MM.1S (cell line): ENCODE measurements around the gene AMOTL1.

ENCODE experiments used
- DNase-seq: peaks from one replicate; pipeline ENCODE4 v3.0.0-alpha.2; 2015
- H2AFZ ChIP-seq: fragments of 300-600 bp; sonication (generic); 2 replicates; pipeline ENCODE4 v1.6.0; 2016; ENCODE audit warnings: antibody characterized with exemption, low read length
- H3F3A ChIP-seq: fragments of 300-600 bp; sonication (generic); 2 replicates; pipeline ENCODE4 v1.6.1; 2016; ENCODE audit warnings: mild to moderate bottlenecking, antibody characterized with exemption, low read length, moderate library complexity, mixed read lengths; ENCODE audit not compliant: insufficient read depth
- H3K27ac ChIP-seq: fragments of 300-600 bp; sonication (generic); 2 replicates; pipeline ENCODE4 v1.5.1; 2016; ENCODE audit warnings: mild to moderate bottlenecking, low read length
- H3K27me3 ChIP-seq: fragments of 300-600 bp; sonication (generic); replicated peaks from 2 replicates; pipeline ENCODE4 v1.6.0; 2016; ENCODE audit warnings: low read length; ENCODE audit not compliant: insufficient read depth
- H3K36me3 ChIP-seq: fragments of 300-600 bp; sonication (generic); replicated peaks from 2 replicates; pipeline ENCODE4 v1.6.1; 2016; ENCODE audit warnings: mild to moderate bottlenecking, low read length, mixed read lengths; ENCODE audit not compliant: insufficient read depth
- H3K4me1 ChIP-seq: fragments of 300-600 bp; sonication (generic); 2 replicates; pipeline ENCODE4 v1.6.1; 2016; ENCODE audit warnings: low read length, mixed read lengths
- H3K4me2 ChIP-seq: fragments of 300-600 bp; sonication (generic); 2 replicates; pipeline ENCODE4 v1.6.0; 2016; ENCODE audit warnings: low read depth, low read length
- H3K4me3 ChIP-seq: fragments of 300-600 bp; sonication (generic); 2 replicates; pipeline ENCODE4 v1.5.1; 2016; ENCODE audit warnings: low read length, mixed read lengths
- H3K79me2 ChIP-seq: fragments of 300-600 bp; sonication (generic); 2 replicates; pipeline ENCODE4 v1.6.1; 2016; ENCODE audit warnings: mixed run types, low read length, mixed read lengths
- H3K9ac ChIP-seq: fragments of 300-600 bp; sonication (generic); 2 replicates; pipeline ENCODE4 v1.6.1; 2016; ENCODE audit warnings: low read length, mixed read lengths
- H3K9me2 ChIP-seq: fragments of 300-600 bp; sonication (generic); replicated peaks from 2 replicates; pipeline ENCODE4 v1.6.1; 2016; ENCODE audit warnings: mild to moderate bottlenecking, low read length, mixed read lengths; ENCODE audit not compliant: insufficient read depth
- H3K9me3 ChIP-seq: fragments of 300-600 bp; sonication (generic); replicated peaks from 2 replicates; pipeline ENCODE4 v1.6.1; 2016; ENCODE audit warnings: mild to moderate bottlenecking, low read length, mixed read lengths; ENCODE audit not compliant: insufficient read depth
- H4K20me1 ChIP-seq: fragments of 300-600 bp; sonication (generic); 2 replicates; pipeline ENCODE4 v1.6.1; 2016; ENCODE audit warnings: mild to moderate bottlenecking, low read length, moderate library complexity, mixed read lengths; ENCODE audit not compliant: insufficient read depth
- CTCF ChIP-seq: fragments of 300-600 bp; sonication (generic); IDR thresholded peaks from 2 replicates; pipeline ENCODE4 v1.5.1; 2016; ENCODE audit warnings: antibody characterized with exemption, low read length, mixed read lengths
- EZH2 ChIP-seq: fragments of 300-600 bp; sonication (generic); optimal IDR thresholded peaks from 2 replicates; pipeline ENCODE3; 2017; ENCODE audit warnings: low read depth, mild to moderate bottlenecking, antibody characterized with exemption, low read length, mixed read lengths
- EZH2phosphoT487 ChIP-seq: fragments of 300-600 bp; sonication (generic); IDR thresholded peaks from 2 replicates; pipeline ENCODE4 v1.6.1; 2018; ENCODE audit warnings: antibody characterized with exemption, low read length

The AMOTL1 gene

GRCh38 chr11:94740083-94741021 lies 27.8 kb upstream of the AMOTL1 start:
- Histone ChIP-seq H3K27ac (no peak overlapping the region), H3K4me3 (peak overlapping the region; percentile 72), H3K4me2 (peak overlapping the region; percentile 96), H4K20me1 (no peaks in the 10 kb centered on the region), H3K27me3 (peaks cover 6% of the 10 kb centered on the region), H3K36me3 (no peaks in the 10 kb centered on the region), H3F3A (no peaks in the 10 kb centered on the region), H3K4me1 (no peaks in the 10 kb centered on the region; the same call in 1 of the 2 replicates), H3K79me2 (no peaks in the 10 kb centered on the region), H2AFZ (peak overlapping the region; percentile 81), H3K9me2 (no peaks in the 10 kb centered on the region), H3K9me3 (no peaks in the 10 kb centered on the region), H3K9ac (peak overlapping the region; percentile 25; the same call in 1 of the 2 replicates)
- TF ChIP-seq EZH2phosphoT487 (no peak), EZH2 (no peak), CTCF (no peak)
- DNase-seq = peak; percentile 12

- H3K9ac ChIP-seq = peak overlapping the region; percentile 25; the same call in 1 of the 2 replicates
- no peak overlapping the region for H3K27ac ChIP-seq
Measured at GRCh38 chr11:94741022-94741679, 27.0 kb upstream of the AMOTL1 start.

GRCh38 chr11:94742665-94743064 lies 25.5 kb upstream of the AMOTL1 start:
- Histone ChIP-seq H3K9me3 (no peaks in the 10 kb centered on the region), H3F3A (no peaks in the 10 kb centered on the region), H3K4me2 (no peak overlapping the region), H3K36me3 (no peaks in the 10 kb centered on the region), H3K9me2 (no peaks in the 10 kb centered on the region), H3K27me3 (peaks cover 6% of the 10 kb centered on the region), H3K4me3 (no peak overlapping the region), H3K27ac (no peak overlapping the region), H3K4me1 (no peaks in the 10 kb centered on the region; the same call in 1 of the 2 replicates), H2AFZ (no peak overlapping the region), H4K20me1 (no peaks in the 10 kb centered on the region), H3K79me2 (no peaks in the 10 kb centered on the region), H3K9ac (no peak overlapping the region)
- DNase-seq = no peak
- no peak for TF ChIP-seq CTCF
- no peak for TF ChIP-seq EZH2phosphoT487
- TF ChIP-seq EZH2 = no peak

More at GRCh38 chr11:94741022-94741679, 27.0 kb upstream of the AMOTL1 start:
- Histone ChIP-seq H4K20me1 (no peaks in the 10 kb centered on the region), H3K4me3 (peak overlapping the region; percentile 72), H3K4me1 (no peaks in the 10 kb centered on the region; the same call in 1 of the 2 replicates), H3K36me3 (no peaks in the 10 kb centered on the region), H3K79me2 (no peaks in the 10 kb centered on the region), H3K4me2 (peak overlapping the region; percentile 96), H3F3A (no peaks in the 10 kb centered on the region), H3K27me3 (peaks cover 6% of the 10 kb centered on the region), H3K9me2 (no peaks in the 10 kb centered on the region), H3K9me3 (no peaks in the 10 kb centered on the region), H2AFZ (peak overlapping the region; percentile 81)
- no peak for TF ChIP-seq EZH2phosphoT487
- TF ChIP-seq CTCF = peak; percentile 46
- no peak for TF ChIP-seq EZH2
- DNase-seq = peak; percentile 31
